Measurements from ENCODE around the gene PTPRG.

The PTPRG gene

GRCh38 chr3:62242831-62243509, 681.6 kb downstream of the PTPRG start:
- no peak overlapping the region for H3K4me3 ChIP-seq (ENCODE audit: control insufficient read depth, low read depth, low read length)
- TF ChIP-seq CTCF (conservative IDR thresholded peaks at IDR 0.05; ENCODE audit: control insufficient read depth, insufficient read depth, low read depth, low read length) = no peak
- DNase-seq (ENCODE audit: low read depth) = no peak

GRCh38 chr3:62246094-62246493, 684.7 kb downstream of the PTPRG start:
- no peak overlapping the region for H3K4me3 ChIP-seq (ENCODE audit: control insufficient read depth, low read depth, low read length)
- no peak for DNase-seq (ENCODE audit: low read depth)
- no peak for TF ChIP-seq CTCF (conservative IDR thresholded peaks at IDR 0.05; ENCODE audit: control insufficient read depth, insufficient read depth, low read depth, low read length)

- TF ChIP-seq CTCF (conservative IDR thresholded peaks at IDR 0.05; ENCODE audit: control insufficient read depth, insufficient read depth, low read depth, low read length) = no peak
- DNase-seq (ENCODE audit: low read depth) = no peak
- H3K4me3 ChIP-seq (ENCODE audit: control insufficient read depth, low read depth, low read length) = no peak overlapping the region
Measured at GRCh38 chr3:62246985-62247384, 685.6 kb downstream of the PTPRG start.

GRCh38 chr3:62248734-62249483, 687.5 kb downstream of the PTPRG start:
- TF ChIP-seq CTCF (conservative IDR thresholded peaks at IDR 0.05; ENCODE audit: control insufficient read depth, insufficient read depth, low read depth, low read length) = no peak
- H3K4me3 ChIP-seq (ENCODE audit: control insufficient read depth, low read depth, low read length) = no peak overlapping the region
- no peak for DNase-seq (ENCODE audit: low read depth)

- H3K4me3 ChIP-seq (ENCODE audit: control insufficient read depth, low read depth, low read length) = no peak overlapping the region
- DNase-seq (ENCODE audit: low read depth) = no peak
- no peak for TF ChIP-seq CTCF (conservative IDR thresholded peaks at IDR 0.05; ENCODE audit: control insufficient read depth, insufficient read depth, low read depth, low read length)
Measured at GRCh38 chr3:62249484-62249776, 688.1 kb downstream of the PTPRG start.

GRCh38 chr3:62249855-62250543, 688.6 kb downstream of the PTPRG start:
- no peak overlapping the region for H3K4me3 ChIP-seq (ENCODE audit: control insufficient read depth, low read depth, low read length)
- DNase-seq (ENCODE audit: low read depth) = no peak
- TF ChIP-seq CTCF (conservative IDR thresholded peaks at IDR 0.05; ENCODE audit: control insufficient read depth, insufficient read depth, low read depth, low read length) = no peak
